Psoas muscle (tissue), 8 donors: ENCODE measurements around the gene ACTL6A. TPM values are rescaled to one million over a fixed set of nuclear protein-coding genes. Genes with fewer than 3 reads are reported as not detected.
"Not testable (repeated sequence)": the region's sequence is repeated elsewhere in the genome, so short reads cannot be mapped to it uniquely, and the experiment has no call there.

Experiments used
- ATAC-seq, 4 donors: fragments of 200-7000 bp; cut with Tn5 transposase; one replicate each; pipeline ENCODE4 v1.9.1; 2020; ENCODE audit warnings: moderate library complexity in 3 of 4, mild to moderate bottlenecking in 2 of 4
- DNase-seq, 2 donors: peaks; one replicate each; pipeline ENCODE4 v3.0.0-alpha.2; 2020
- H3K27ac ChIP-seq: fragments of 200-600 bp; one replicate; pipeline ENCODE4 v1.8.0; 2022
- H3K27me3 ChIP-seq, 3 donors: fragments of 200-600 bp in 1 of 3; one replicate each; pipeline versions ENCODE4 v1.6.1 to v1.8.0; 2013 to 2022; ENCODE audit warnings: low read length in 2 of 3, mild to moderate bottlenecking in 2 of 3, moderate library complexity in 1 of 3; ENCODE audit not compliant: insufficient read depth in 3 of 3
- H3K36me3 ChIP-seq, 2 donors: fragments of 200-600 bp in 1 of 2; one replicate each; pipeline versions ENCODE4 v1.6.1 to v1.8.0; 2013 to 2022; ENCODE audit warnings: low read depth in 1 of 2, mild to moderate bottlenecking in 1 of 2, moderate library complexity in 1 of 2; ENCODE audit not compliant: insufficient read depth in 1 of 2
- H3K4me1 ChIP-seq: fragments of 200-600 bp; one replicate; pipeline ENCODE4 v1.8.0; 2022
- H3K4me3 ChIP-seq: fragments of 200-600 bp; one replicate; pipeline ENCODE4 v1.8.0; 2022; ENCODE audit warnings: mild to moderate bottlenecking
- H3K9me3 ChIP-seq: fragments of 200-600 bp; one replicate; pipeline ENCODE4 v1.8.0; 2022
- WGBS, 3 donors: extraction: QIAGEN DNeasy Blood & Tissue Kit; methylation state at CpG; one replicate each; pipeline versions ENCODE4 v1.1.6 to v1.1.7; 2013; 5-methylcytosine and 5-hydroxymethylcytosine counted together
- intact Hi-C, 2 donors: fragments of 100-400 bp; cut with DNase I; formaldehyde crosslinking; loops; one replicate each; pipeline versions ENCODE4 v1.11.0 to v1.14.2; 2022
- long read RNA-seq, 2 donors: library from polyadenylated mRNA; unstranded; transcript quantifications; one replicate each; pipeline ENCODE4 v2.0.0, GENCODE V29; 2021
- polyA plus RNA-seq, 3 donors: library from polyadenylated mRNA; stranded (reverse); fragments of 200-250 nt; gene quantifications; one replicate each; pipeline ENCODE4 v1.2.3, GENCODE V29; 2013
- total RNA-seq, 4 donors: library from RNA; stranded (reverse); fragmentation: NEBNext Ultra II Directional in 2 of 4; extraction: Animal tissue kit (Norgen Biotek cat#: 25700) in 2 of 4; gene quantifications; one replicate each; pipeline versions ENCODE4 v1.2.1 to v1.2.4, GENCODE V29; 2021 to 2023
- TF ChIP-seq, protein P1 (sequence below): fragments of 200-600 bp; IDR thresholded peaks from one replicate; pipeline ENCODE4 v1.8.0; 2022; ENCODE audit warnings: antibody characterized with exemption
- donor health status: healthy with polysubstance abuse.
- donor health status: DM: no; HTN: no; CAD: no; lungs with moderate emphysema.
- donor health status: Bipolar disorder and iron deficiency.
- donor health status: healthy.
- donor health status: DM: yes; HTN: yes; CAD: no.
- donor health status: DM: no; HTN: no; CAD: no.
- donor health status: DM: no; HTN: no; CAD: no.
- donor health status: DM: yes; HTN: yes; CAD: no.

The ACTL6A gene
- total RNA-seq (10 to 100 TPM; 10.2 to 12.6 (median 11.0) TPM), polyA plus RNA-seq (10 to 100 TPM; 13.5 to 22.5 (median 14.9) TPM)
- long read RNA-seq, donor 1, transcript ACTL6A-202 (14 exons, 1,901 nt): major isoform, 10 of 13 reads
- long read RNA-seq, donor 1, partial matches to known transcripts: 0 of 13 reads
- long read RNA-seq, donor 1, other reads (novel, unspliced or antisense): 1 of 13 reads
- long read RNA-seq, donor 2, transcript ACTL6A-202 (14 exons, 1,901 nt): major isoform, 8 of 17 reads
- long read RNA-seq, donor 2, partial matches to known transcripts: 0 of 17 reads
- long read RNA-seq, donor 2, other reads (novel, unspliced or antisense): 5 of 17 reads

DNA sequence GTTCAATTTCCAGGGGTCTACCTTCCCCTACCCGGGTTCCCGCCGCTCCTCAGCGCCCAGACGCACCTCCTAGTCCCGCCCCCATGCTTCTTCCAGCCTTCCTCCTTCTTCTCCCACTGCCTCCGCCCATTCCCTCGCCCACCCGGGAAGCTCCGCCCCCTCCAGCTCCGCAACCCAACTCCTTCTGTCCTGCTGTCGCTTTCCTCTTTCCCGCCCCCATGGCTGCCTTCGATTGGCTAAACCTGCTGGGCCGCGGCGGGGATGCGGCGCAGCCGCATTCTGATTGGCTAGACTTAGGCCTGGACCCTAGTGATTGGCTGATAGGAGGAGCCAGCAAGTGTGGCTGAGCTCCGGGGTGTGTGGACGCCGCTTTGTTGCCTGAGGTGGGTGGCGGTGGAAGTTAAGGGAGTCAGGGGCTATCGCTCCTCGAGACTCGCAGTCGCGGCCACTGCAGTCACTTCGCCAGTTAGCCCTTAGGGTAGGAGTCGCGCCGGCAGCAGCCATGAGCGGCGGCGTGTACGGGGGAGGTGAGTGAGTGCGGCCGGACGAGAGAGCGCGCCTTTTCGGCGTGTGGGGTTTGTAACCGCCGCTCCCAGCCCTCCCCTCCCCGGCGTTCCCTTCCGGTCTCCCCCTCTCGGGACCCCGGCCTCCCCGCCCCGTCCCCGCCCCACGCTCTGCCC, at the start of gene ACTL6A:
Gene ACTL6A (plus strand): TSS at position 336 of the 680 bp plus-strand sequence. CDS start 167 bp downstream, at position 503.
- H3K27me3 ChIP-seq: no peaks in the 10 kb centered on the region
- intact Hi-C loops: loop anchor here in 1 of 2 donors (5.0 to 10.0 kb wide), 3 partner anchors 115 to 548 kb away; partner anchors contain the start of gene ZNF639
- 0 to 1% (median 0%) methylated on average over 33 to 55 of the region's 55 CpGs for WGBS, 3 donors
- H3K9me3 ChIP-seq: no peaks in the 10 kb centered on the region
- H3K27ac ChIP-seq: peak within 1 kb of the TSS; percentile 88
- DNase-seq: peak; percentile 100
- peak within 1 kb of the TSS; percentile 97 for H3K4me3 ChIP-seq
- TF ChIP-seq, protein P1, sequence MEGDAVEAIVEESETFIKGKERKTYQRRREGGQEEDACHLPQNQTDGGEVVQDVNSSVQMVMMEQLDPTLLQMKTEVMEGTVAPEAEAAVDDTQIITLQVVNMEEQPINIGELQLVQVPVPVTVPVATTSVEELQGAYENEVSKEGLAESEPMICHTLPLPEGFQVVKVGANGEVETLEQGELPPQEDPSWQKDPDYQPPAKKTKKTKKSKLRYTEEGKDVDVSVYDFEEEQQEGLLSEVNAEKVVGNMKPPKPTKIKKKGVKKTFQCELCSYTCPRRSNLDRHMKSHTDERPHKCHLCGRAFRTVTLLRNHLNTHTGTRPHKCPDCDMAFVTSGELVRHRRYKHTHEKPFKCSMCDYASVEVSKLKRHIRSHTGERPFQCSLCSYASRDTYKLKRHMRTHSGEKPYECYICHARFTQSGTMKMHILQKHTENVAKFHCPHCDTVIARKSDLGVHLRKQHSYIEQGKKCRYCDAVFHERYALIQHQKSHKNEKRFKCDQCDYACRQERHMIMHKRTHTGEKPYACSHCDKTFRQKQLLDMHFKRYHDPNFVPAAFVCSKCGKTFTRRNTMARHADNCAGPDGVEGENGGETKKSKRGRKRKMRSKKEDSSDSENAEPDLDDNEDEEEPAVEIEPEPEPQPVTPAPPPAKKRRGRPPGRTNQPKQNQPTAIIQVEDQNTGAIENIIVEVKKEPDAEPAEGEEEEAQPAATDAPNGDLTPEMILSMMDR: no peak
- ATAC-seq: peak; percentile 98 to 99 (median 99)
- no peaks in the 10 kb centered on the region for H3K36me3 ChIP-seq
- H3K4me1 ChIP-seq: peaks cover 11% of the 10 kb centered on the region

DNA sequence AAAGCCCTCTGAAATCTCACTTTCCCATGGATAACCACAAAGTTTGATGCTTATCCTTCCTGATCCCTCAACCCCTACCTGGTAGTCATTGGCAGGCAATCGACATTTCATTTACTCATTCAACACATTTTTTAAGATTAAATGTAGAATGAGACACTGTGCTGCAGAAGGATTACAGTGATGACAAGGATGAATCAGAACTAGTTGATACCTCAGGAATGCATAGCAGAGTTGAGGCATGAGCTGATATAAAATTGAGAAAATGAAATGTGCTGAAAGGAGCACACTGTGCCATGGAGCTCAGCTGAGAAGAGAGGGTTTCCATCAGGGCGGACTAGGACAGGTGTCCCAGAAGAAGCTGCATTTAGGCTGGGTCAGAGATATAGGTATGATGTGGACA, 48.9 kb upstream of the ACTL6A start:
- H3K4me3 ChIP-seq: no peak overlapping the region
- H3K27me3 ChIP-seq: peaks cover 0 to 1% (median 0%) of the 10 kb centered on the region in 3 donors
- DNase-seq (no peak), ATAC-seq (no peak)
- intact Hi-C loops: no loop called here
- no peaks in the 10 kb centered on the region for H3K9me3 ChIP-seq
- no peak overlapping the region for H3K27ac ChIP-seq
- no peaks in the 10 kb centered on the region for H3K4me1 ChIP-seq
- 91 to 94% (median 91%) methylated on average over 2 of the region's 2 CpGs for WGBS, 3 donors
- TF ChIP-seq, protein P1: no peak
- no peaks in the 10 kb centered on the region for H3K36me3 ChIP-seq

DNA sequence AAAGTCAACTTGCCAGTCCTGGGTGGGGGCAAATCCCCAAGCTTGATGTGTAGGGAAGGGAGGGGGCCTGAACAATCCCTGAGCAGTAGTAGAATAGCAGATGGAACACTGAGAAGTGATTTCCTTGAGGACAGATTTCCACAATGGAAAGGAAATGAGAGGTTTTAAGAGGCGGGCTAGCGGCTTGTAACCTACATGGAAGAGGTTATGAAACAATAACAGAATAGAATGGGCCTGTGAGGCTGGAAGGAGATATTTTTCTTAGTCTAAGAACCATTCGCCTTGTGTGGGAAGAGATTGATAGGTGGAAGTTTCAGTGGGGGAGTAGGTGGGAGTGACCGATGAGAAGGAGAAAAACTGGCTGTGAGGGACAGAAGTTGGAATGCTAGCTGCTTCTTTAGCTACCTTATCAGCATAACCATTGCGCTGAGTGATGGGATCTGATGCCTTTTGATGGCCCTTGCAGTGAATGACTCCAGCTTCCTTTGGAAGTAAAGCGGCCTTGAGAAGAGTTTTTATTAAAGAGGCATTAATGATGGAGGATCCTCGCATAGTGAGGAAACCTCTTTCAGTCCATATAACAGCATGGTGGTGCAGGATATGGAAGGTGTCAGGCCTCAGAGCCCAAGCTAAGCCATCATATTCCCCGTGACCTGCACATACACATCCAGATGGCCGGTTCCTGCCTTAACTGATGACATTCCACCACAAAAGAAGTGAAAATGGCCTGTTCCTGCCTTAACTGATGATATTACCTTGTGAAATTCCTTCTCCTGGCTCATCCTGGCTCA, 46.1 kb upstream of the ACTL6A start:
- ATAC-seq, H3K27me3 ChIP-seq, H3K36me3 ChIP-seq, H3K27ac ChIP-seq, DNase-seq, H3K9me3 ChIP-seq, intact Hi-C loops, H3K4me1 ChIP-seq, H3K4me3 ChIP-seq: not testable (repeated sequence)
- WGBS, 3 donors: 88 to 94% (median 88%) methylated on average over 9 of the region's 9 CpGs

DNA sequence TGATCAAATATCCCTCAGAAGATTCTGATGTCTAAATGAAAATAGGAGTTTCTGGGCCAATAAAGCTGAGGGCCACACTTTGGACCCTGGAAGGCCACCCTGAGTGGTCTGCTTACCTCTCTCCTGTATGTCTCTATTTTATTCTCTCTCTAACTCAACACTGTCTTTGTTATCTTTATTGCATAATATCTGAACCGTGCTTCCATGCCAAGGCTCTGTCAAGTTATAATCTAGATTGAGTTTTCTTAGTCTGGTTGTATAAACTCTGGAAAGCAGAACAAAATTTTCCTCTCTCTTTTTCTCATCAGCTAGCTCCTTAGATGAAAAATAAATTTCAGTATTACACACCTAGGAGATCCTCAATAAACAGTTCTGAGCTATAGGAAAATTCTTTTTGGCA, 36.2 kb upstream of the ACTL6A start:
- H3K9me3 ChIP-seq: no peaks in the 10 kb centered on the region
- H3K36me3 ChIP-seq: no peaks in the 10 kb centered on the region
- ATAC-seq (no peak), DNase-seq (no peak)
- H3K27me3 ChIP-seq: no peaks in the 10 kb centered on the region
- no peak overlapping the region for H3K27ac ChIP-seq
- WGBS, 3 donors: 4 to 16% (median 11%) methylated on average over 1 of the region's 1 CpG
- intact Hi-C loops: no loop called here
- peaks cover 8% of the 10 kb centered on the region for H3K4me1 ChIP-seq
- H3K4me3 ChIP-seq: no peak overlapping the region
- TF ChIP-seq, protein P1: no peak

DNA sequence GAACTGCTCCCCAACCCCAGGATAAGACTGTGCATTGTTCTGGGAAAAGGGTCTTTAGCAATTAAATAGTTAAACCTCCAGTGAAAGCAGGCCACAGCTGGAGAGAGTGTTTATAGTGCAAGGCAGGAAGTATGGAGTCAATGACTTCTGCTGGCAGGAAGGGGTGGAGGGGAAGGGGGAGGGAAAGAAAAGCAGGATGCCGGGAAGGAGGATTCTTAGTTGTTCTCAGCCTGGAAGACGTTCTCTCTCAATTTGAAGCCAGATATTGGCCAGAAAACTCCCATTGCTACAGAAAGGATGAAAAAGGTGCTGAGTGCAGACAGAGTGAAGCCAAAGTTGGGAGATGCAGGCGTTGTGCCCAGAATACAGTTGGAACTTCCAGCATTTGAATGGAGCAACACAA, 35.7 kb upstream of the ACTL6A start:
- TF ChIP-seq, protein P1: no peak
- Histone ChIP-seq H3K27ac (no peak overlapping the region), H3K36me3 (no peaks in the 10 kb centered on the region), H3K4me3 (no peak overlapping the region), H3K9me3 (no peaks in the 10 kb centered on the region), H3K27me3 (no peaks in the 10 kb centered on the region), H3K4me1 (peaks cover 8% of the 10 kb centered on the region)
- intact Hi-C loops: no loop called here
- 1 to 11% (median 6%) methylated on average over 3 of the region's 3 CpGs for WGBS, 3 donors
- DNase-seq (peak; percentile 53 to 61), ATAC-seq (peak; percentile 28 to 77 (median 72))
